Measurements from ENCODE around the gene KLHL18. TPM values are rescaled to one million over a fixed set of nuclear protein-coding genes. Genes with fewer than 3 reads are reported as not detected.

The KLHL18 gene
- total and polyA plus RNA-seq, 2 of the 4 experiments (the other 2 are of a cell fraction): 29.1 to 76.2 TPM

DNA sequence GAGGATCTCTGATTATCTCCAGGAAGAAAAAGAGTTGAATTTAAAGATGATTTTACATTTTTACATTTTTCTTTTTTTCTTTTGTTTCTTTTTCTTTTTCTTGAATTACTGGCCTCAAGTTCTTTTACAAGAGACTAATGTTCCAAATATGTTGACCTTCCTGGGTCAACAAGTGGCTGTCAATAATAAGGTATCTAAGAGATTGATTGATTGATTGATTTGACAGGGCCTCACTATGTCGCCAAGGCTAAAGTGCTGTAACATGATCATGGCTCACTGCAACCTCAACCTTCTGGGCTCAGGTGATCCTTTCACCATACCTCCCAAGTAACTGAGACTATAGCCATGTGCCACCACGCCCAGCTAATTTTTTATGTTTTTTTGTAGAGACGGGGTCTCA is 44.7 kb upstream of the KLHL18 start:
- Histone ChIP-seq H4K20me1 (ENCODE audit: insufficient read depth, low read length) (no peaks in the 10 kb centered on the region), H3K36me3 (ENCODE audit: control insufficient read depth, insufficient read depth, low read length) (no peaks in the 10 kb centered on the region; the same call in 1 of the 2 replicates), H3K14ac (replicated peaks; ENCODE audit: low read depth, low read length) (no peak overlapping the region), H3K79me1 (ENCODE audit: low read depth in 1 of 2, low read length in 2 of 2) (no peaks in the 10 kb centered on the region), H3K56ac (ENCODE audit: extremely low read depth, insufficient read depth, low read length) (no peak overlapping the region), H2AK5ac (ENCODE audit: low read depth, low read length) (no peak overlapping the region), H2BK20ac (ENCODE audit: low read depth, low read length) (no peak overlapping the region), H4K91ac (ENCODE audit: insufficient read depth, low read depth, low read length) (no peak overlapping the region), H3K27ac (ENCODE audit: insufficient read depth, low read length) (no peak overlapping the region), H3K23ac (ENCODE audit: low read depth, low read length) (no peak overlapping the region), H2AFZ (replicated peaks; ENCODE audit: low read length, poor library complexity) (no peak overlapping the region), H3K18ac (ENCODE audit: low read depth, low read length) (no peak overlapping the region), H3K4me1 (ENCODE audit: control insufficient read depth, insufficient read depth, low read length) (peaks cover 2% of the 10 kb centered on the region; the same call in 1 of the 2 replicates), H3K27me3 (ENCODE audit: control insufficient read depth, insufficient read depth, low read length) (no peaks in the 10 kb centered on the region), H3K9me1 (ENCODE audit: insufficient read depth, low read length) (peaks cover 11% of the 10 kb centered on the region; the same call in 1 of the 2 replicates), H4K5ac (ENCODE audit: low read depth, low read length) (no peak overlapping the region), H3K9ac (ENCODE audit: low read depth, low read length) (no peak overlapping the region), H3K4me3 (ENCODE audit: insufficient read depth, low read depth, low read length) (no peak overlapping the region), H2AK9ac (replicated peaks; ENCODE audit: low read depth, low read length, poor library complexity) (no peak overlapping the region), H3K4ac (ENCODE audit: low read depth, low read length) (no peak overlapping the region), H2BK15ac (ENCODE audit: low read depth, low read length) (no peak overlapping the region), H3K9me3 (ENCODE audit: control insufficient read depth, insufficient read depth, low read length) (no peaks in the 10 kb centered on the region), H2BK5ac (ENCODE audit: low read depth, low read length, poor library complexity, severe bottlenecking) (no peak overlapping the region), H3K4me2 (ENCODE audit: low read depth, low read length) (no peak overlapping the region), H2BK120ac (ENCODE audit: low read depth, low read length) (no peak overlapping the region), H4K8ac (ENCODE audit: low read depth in 2 of 2, low read length in 2 of 2) (no peak overlapping the region)
- ATAC-seq (ENCODE audit: low read depth) (no peak), DNase-seq (no peak)
- in situ Hi-C loops (cut with MboI; ENCODE audit: low sequenced_read_pairs) (no loop called here), intact Hi-C loops (cut with micrococcal nuclease) (no loop called here), dilution Hi-C loops (cut with HindIII; ENCODE audit: low sequenced_read_pairs, unreplicated experiment) (no loop called here)
- POLR2A ChIA-PET (ENCODE audit: unreplicated experiment): no interaction called here
- CTCF ChIA-PET: no interaction called here
- BruUV-seq (replicated peaks): no TSS peak
- WGBS, 2 experiments (ENCODE audit: extremely low coverage in 2 of 2, insufficient read length in 1 of 2): no CpG with 5 or more reads among the region's 3 CpGs
- TF ChIP-seq, protein P1, sequence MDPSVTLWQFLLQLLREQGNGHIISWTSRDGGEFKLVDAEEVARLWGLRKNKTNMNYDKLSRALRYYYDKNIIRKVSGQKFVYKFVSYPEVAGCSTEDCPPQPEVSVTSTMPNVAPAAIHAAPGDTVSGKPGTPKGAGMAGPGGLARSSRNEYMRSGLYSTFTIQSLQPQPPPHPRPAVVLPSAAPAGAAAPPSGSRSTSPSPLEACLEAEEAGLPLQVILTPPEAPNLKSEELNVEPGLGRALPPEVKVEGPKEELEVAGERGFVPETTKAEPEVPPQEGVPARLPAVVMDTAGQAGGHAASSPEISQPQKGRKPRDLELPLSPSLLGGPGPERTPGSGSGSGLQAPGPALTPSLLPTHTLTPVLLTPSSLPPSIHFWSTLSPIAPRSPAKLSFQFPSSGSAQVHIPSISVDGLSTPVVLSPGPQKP (IDR thresholded peaks at IDR 0.05; ENCODE audit: borderline replicate concordance, low read depth, low read length): no peak
- TF ChIP-seq RAD21 (IDR thresholded peaks at IDR 0.05; ENCODE audit: low read length) (no peak), MXI1 (IDR thresholded peaks at IDR 0.05; ENCODE audit: borderline replicate concordance, low read depth, low read length) (no peak), CEBPB (IDR thresholded peaks at IDR 0.05; ENCODE audit: low read depth, low read length) (no peak), POLR2A (IDR thresholded peaks at IDR 0.05; ENCODE audit: low read depth, low read length) (no peak), MAFK (IDR thresholded peaks at IDR 0.05; ENCODE audit: low read depth, low read length) (no peak), SMC3 (IDR thresholded peaks at IDR 0.05; ENCODE audit: low read depth, low read length) (no peak), CHD1 (IDR thresholded peaks at IDR 0.05; ENCODE audit: low read depth, low read length) (no peak), BHLHE40 (IDR thresholded peaks at IDR 0.05; ENCODE audit: low read depth, low read length) (no peak), RFX5 (IDR thresholded peaks at IDR 0.05; ENCODE audit: low read depth, low read length) (no peak), NFE2L2 (IDR thresholded peaks at IDR 0.05; ENCODE audit: low read depth, low read length) (no peak), MAZ (IDR thresholded peaks at IDR 0.05; ENCODE audit: borderline replicate concordance, low read depth, low read length) (no peak)

Data from IMR-90 (cell line).